GM13977 (cell line): ENCODE measurements around the gene VARS1.
"Not testable (repeated sequence)": the region's sequence is repeated elsewhere in the genome, so short reads cannot be mapped to it uniquely, and the experiment has no call there.

ENCODE experiments used
- DNase-seq: peaks from one replicate; pipeline ENCODE4 v3.0.0; 2012; ENCODE audit warnings: low spot score
- in situ Hi-C: fragments of 300-500 bp; cut with MboI; formaldehyde crosslinking; loops from one replicate; pipeline ENCODE4 v1.12.0; 2022; ENCODE audit warnings: low sequenced_read_pairs, low pct_unique_long_range_greater_than_20kb, mixed read lengths, inconsistent platforms; ENCODE audit not compliant: unreplicated experiment
- TF ChIP-seq, protein P1 (sequence below): IDR thresholded peaks from 2 replicates; pipeline ENCODE4 v1.5.1; 2012; ENCODE audit warnings: mild to moderate bottlenecking, control low read depth; ENCODE audit not compliant: insufficient read depth; ENCODE audit errors: extremely low read depth, missing control alignments

Gene VARS1

DNA sequence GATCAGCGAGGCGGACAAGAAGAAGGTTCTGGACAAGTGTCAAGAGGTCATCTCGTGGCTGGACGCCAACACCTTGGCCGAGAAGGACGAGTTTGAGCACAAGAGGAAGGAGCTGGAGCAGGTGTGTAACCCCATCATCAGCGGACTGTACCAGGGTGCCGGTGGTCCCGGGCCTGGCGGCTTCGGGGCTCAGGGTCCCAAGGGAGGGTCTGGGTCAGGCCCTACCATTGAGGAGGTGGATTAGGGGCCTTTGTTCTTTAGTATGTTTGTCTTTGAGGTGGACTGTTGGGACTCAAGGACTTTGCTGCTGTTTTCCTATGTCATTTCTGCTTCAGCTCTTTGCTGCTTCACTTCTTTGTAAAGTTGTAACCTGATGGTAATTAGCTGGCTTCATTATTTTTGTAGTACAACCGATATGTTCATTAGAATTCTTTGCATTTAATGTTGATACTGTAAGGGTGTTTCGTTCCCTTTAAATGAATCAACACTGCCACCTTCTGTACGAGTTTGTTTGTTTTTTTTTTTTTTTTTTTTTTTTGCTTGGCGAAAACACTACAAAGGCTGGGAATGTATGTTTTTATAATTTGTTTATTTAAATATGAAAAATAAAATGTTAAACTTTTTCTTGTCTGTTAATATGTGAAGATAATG is 34.2 kb upstream of the VARS1 start:
- TF ChIP-seq, protein P1, sequence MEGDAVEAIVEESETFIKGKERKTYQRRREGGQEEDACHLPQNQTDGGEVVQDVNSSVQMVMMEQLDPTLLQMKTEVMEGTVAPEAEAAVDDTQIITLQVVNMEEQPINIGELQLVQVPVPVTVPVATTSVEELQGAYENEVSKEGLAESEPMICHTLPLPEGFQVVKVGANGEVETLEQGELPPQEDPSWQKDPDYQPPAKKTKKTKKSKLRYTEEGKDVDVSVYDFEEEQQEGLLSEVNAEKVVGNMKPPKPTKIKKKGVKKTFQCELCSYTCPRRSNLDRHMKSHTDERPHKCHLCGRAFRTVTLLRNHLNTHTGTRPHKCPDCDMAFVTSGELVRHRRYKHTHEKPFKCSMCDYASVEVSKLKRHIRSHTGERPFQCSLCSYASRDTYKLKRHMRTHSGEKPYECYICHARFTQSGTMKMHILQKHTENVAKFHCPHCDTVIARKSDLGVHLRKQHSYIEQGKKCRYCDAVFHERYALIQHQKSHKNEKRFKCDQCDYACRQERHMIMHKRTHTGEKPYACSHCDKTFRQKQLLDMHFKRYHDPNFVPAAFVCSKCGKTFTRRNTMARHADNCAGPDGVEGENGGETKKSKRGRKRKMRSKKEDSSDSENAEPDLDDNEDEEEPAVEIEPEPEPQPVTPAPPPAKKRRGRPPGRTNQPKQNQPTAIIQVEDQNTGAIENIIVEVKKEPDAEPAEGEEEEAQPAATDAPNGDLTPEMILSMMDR = peak; percentile 30
- no peak for DNase-seq

DNA sequence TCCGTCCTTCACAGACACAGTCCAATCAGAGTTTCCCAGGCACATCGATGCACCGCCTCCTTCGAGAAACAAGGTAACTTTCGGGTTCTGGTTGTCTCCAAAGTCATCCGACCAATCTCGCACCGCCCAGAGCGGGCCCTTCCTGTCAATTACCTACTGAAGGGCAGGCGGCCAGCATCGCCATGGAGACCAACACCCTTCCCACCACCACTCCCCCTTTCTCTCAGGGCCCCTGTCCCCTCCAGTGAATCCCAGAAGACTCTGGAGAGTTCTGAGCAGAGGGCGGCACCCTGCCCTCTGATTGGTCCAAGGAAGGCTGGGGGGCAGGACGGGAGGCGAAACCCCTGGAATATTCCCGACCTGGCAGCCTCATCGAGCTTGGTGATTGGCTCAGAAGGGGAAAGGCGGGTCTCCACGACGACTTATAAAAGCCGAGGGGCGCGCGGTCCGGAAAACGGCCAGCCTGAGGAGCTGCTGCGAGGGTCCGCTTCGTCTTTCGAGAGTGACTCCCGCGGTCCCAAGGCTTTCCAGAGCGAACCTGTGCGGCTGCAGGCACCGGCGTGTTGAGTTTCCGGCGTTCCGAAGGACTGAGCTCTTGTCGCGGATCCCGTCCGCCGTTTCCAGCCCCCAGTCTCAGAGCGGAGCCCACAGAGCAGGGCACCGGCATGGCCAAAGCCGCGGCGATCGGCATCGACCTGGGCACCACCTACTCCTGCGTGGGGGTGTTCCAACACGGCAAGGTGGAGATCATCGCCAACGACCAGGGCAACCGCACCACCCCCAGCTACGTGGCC is 31.9 kb upstream of the VARS1 start, which contains the start of gene HSPA1B:
Gene HSPA1B, plus strand, starts transcription at position 453 of the 794 bp plus-strand sequence. Its CDS starts 213 bp downstream, at position 666.
- TF ChIP-seq, protein P1 = no peak
- in situ Hi-C loops = no loop called here
- peak; percentile 93 for DNase-seq

More for the DNA sequence above, 34.2 kb upstream of the VARS1 start:
- in situ Hi-C loops = loop anchor here (5.0 kb wide), 1 partner anchor 147 kb away; the partner anchor contains the start of gene LY6G5C

DNA sequence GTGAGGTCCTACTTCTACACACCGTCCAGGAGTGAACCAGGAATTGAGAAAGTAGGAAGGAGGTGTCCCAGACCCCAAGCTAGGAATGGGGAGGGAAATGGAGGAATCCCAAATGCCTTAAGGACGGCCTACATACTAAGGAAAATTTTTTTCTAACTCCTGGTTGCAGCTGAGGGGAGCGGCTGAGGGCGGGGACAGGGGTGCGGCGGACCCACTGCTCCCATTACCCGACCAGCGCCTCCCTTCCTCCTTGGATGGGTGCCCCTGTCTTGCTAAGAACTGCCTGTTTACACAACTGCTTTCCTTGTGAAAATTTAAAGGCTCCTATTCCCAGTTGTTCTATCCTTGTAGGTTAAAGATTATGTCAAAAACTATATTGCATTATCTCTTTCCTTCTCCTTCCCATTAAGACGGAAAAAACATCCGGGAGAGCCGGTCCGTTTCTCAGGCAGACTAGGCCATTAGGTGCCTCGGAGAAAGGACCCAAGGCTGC is 31.3 kb upstream of the VARS1 start:
- TF ChIP-seq, protein P1 = no peak
- in situ Hi-C loops = no loop called here
- peak; percentile 63 for DNase-seq

DNA sequence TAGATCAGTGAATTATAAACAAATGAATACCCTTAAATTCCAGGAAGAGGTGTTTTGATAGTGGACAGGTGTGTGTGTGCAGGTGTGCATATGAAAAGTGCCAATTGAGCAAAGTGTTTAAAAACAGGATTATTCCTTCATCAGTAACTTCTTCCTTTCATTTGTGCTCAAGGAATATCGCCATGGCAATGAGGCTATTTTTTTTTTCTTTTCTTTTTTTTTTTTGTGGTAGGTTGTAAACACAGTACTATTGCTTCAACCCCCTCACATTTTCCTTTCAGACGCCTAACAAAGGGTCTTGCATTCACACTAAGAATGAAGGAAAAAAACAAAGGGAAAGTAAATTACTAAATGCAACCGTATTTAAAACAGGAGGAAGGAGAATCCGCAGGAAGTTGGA is 30.0 kb upstream of the VARS1 start:
- no peak for DNase-seq
- in situ Hi-C loops = no loop called here
- TF ChIP-seq, protein P1 = no peak

DNA sequence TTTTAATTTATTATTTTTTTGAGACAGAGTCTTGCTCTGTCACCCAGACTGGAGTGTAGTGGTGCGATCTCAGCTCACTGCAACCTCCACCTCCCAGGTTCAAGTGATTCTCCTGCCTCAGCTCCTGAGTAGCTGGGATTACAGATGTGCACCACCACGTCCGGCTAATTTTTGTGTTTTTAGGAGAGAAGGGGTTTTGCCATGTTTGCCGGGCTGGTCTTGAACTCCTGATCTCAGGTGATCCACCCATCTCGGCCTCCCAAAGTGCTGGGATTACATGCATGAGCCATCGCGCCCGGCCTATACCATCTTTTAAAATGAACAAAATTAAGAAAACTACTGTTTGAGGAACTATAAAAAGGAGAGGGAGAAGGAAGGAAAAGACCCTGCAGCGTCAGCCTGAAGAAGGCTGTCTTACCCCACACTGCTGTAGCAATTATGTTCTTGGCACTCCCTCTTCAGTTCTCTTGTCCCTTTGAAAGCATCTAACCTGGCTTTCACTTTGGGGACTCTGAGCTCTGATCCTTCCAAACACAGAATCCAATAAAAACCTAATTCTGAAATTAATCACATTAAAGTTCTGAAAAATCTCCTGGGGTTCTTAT is 28.1 kb upstream of the VARS1 start:
- in situ Hi-C loops, DNase-seq: not testable (repeated sequence)

DNA sequence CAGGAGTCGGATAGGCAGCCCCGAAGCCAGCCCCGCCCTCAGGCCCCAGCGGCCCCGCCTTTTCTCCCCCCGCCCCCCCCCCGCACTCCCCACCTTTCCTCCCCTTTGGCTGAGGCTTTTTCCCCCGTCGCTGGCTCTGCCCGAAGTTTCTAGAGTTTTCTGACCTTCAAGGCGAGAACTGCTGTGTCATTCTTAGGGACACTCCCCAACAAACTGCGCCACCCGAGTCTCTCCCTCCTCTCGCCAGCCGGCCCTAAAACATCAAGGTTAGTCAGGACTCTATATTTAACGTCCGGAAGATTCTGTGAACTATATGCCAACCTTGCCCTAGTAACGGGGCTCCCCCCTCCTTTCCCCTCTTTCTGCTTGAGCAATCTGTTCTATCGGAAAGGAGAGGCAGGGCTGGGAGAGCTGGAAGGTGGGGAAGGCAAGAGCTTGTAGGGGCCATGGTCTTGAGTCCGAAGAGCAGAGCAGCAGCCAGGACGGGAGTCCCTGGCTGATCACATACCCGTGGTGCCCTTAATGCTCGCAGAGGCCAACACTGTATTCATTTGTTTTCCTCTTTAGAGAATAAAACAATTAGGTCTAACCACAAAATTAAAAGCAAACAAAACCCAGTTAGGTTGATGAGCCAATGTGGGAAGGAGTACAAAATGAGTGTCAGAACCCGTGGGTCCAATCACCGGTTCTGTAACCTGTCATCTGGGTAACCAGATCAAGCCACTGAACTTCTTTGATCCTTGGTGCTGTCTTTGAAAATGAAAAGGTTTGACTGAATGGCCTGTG is 26.7 kb upstream of the VARS1 start:
- DNase-seq = peak; percentile 61

More for the DNA sequence above, 26.7 kb upstream of the VARS1 start:
- in situ Hi-C loops = no loop called here
- TF ChIP-seq, protein P1 = no peak
